GM12865 (cell line): ENCODE measurements around the gene FKBP2.

ENCODE experiments used
- DNase-seq: peaks from one replicate; pipeline ENCODE4 v3.0.0; 2010; ENCODE audit warnings: low read depth
- H3K4me3 ChIP-seq: 2 replicates; pipeline ENCODE4 v1.5.1; 2011; ENCODE audit warnings: mild to moderate bottlenecking, low read depth, low read length, control low read depth
- CTCF ChIP-seq: IDR thresholded peaks from 2 replicates; pipeline ENCODE4 v1.5.1; 2011; ENCODE audit warnings: low read length, control low read depth, low read depth, inconsistent platforms; ENCODE audit not compliant: insufficient read depth; ENCODE audit errors: missing control alignments

FKBP2 gene

DNA sequence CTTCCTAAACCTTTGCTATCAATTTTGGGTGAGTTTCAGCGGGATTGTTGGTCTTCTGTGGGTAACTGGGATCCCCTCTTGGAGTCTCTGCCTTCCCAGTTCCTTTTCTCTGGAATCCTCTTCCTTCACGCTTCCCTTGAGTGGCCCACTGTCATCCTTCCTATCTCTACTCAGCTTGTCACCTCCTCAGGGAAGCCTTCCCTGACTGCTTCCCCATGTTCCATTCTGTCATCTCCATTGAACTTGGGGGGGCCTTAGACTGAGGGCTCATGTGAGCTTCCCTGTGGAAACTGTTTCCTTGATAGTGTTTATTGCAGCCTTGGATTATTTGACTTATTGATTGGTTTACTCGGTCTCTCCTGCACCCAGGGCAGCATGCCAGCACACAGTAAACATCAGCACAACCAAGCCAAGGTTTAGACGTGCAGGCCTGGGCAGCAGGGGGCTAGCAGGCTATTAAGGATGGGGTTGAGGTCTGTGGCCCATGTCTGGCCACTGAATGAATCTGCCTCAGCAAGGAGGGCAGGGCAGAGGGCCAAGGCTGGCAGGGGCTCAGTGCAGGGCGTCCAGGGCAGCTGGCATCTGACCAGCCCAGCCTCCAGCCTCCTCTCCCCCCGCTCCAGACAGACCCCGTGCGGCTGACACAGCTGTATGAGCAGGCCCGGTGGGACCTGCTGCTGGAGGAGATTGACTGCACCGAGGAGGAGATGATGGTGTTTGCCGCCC lies 22.1 kb upstream of the FKBP2 start:
- DNase-seq: no peak
- no peak for TF ChIP-seq CTCF
- no peak overlapping the region for H3K4me3 ChIP-seq

GRCh38 chr11:64219354-64219684 lies 21.6 kb upstream of the FKBP2 start:
- no peak overlapping the region for H3K4me3 ChIP-seq
- DNase-seq: no peak
- no peak for TF ChIP-seq CTCF

- DNase-seq: peak; percentile 5
- TF ChIP-seq CTCF: no peak
- H3K4me3 ChIP-seq: no peak overlapping the region
These were observed 21.1 kb upstream of the FKBP2 start for GRCh38 chr11:64219755-64220154.

- no peak for DNase-seq
- TF ChIP-seq CTCF: no peak
- no peak overlapping the region for H3K4me3 ChIP-seq
These were observed 20.6 kb upstream of the FKBP2 start for GRCh38 chr11:64220271-64220670.

DNA sequence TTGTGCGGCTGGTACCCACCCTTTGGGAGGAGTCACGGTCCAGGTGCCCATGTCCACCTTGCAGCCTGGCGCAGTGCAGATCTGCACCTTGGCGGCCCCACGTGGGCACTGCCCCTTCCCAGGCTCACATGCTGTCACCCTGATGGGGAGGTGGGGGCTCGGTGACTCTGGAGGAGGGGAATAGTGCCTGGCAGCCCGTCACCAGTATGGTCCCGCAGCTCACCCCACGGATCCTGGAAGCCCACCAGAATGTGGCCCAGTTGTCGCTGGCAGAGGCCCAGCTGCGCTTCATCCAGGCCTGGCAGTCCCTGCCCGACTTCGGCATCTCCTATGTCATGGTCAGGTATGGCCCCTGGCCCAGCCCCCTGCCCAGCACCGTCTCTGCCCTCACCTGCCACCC lies 20.1 kb upstream of the FKBP2 start:
- no peak for TF ChIP-seq CTCF
- no peak overlapping the region for H3K4me3 ChIP-seq
- DNase-seq: no peak

DNA sequence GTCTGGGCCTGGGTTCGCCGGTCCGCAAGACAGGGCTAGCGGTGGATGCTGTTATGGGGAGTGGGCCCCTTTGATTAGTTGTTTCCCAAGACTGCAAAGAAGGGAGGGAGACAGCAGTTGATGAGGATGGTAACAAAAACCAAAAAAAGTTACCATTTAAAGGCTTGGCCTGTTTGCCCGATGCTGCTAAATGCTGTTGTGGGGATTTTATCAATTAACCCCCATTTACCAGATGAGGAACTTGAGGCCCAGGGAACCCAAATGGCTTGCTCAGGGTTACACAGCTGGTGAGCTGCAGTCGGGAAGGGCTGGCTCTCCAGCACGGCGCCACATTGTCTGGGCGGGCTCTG lies 18.3 kb upstream of the FKBP2 start:
- DNase-seq: peak; percentile 10
- TF ChIP-seq CTCF: no peak
- H3K4me3 ChIP-seq: no peak overlapping the region

- H3K4me3 ChIP-seq: no peak overlapping the region
- no peak for TF ChIP-seq CTCF
- DNase-seq: no peak
These were observed 17.8 kb upstream of the FKBP2 start for GRCh38 chr11:64223001-64223651.
